ENCODE data around the gene TBXAS1.

- TF ChIP-seq CTCF (IDR thresholded peaks at IDR 0.05; ENCODE audit: low read depth, low read length, poor library complexity, severe bottlenecking), result no peak
- TF ChIP-seq EZH2phosphoT487 (IDR thresholded peaks at IDR 0.05; ENCODE audit: borderline replicate concordance, low read length), result no peak
These were observed 55.4 kb downstream of the TBXAS1 start for GRCh38 chr7:139884441-139884840.

Data from DOHH2 (cell line).